Liver (tissue), 9 donors: ENCODE data around the gene HCFC1R1. TPM values are rescaled to one million over a fixed set of nuclear protein-coding genes. Genes with fewer than 3 reads are reported as not detected.
A peak's percentile ranks its signal among the peaks of the same experiment; 100 is the strongest.

Experiments
- DNase-seq: peaks from one replicate; pipeline ENCODE4 v3.0.0-alpha.2; 2017; ENCODE audit warnings: low spot score
- H3K27ac ChIP-seq, 2 donors: one replicate each; pipeline ENCODE4 v1.7.0; 2013; ENCODE audit warnings: inconsistent platforms in 2 of 2, low read length in 2 of 2, control low read depth in 1 of 2, low read depth in 1 of 2, mild to moderate bottlenecking in 1 of 2
- H3K27me3 ChIP-seq, 4 donors: one replicate each; pipeline versions ENCODE4 v1.6.1 to v1.7.0; 2013; ENCODE audit warnings: low read length in 3 of 4, inconsistent platforms in 1 of 4, mild to moderate bottlenecking in 1 of 4, moderate library complexity in 1 of 4; ENCODE audit not compliant: control insufficient read depth in 4 of 4, insufficient read depth in 4 of 4
- H3K36me3 ChIP-seq, 4 donors: one replicate each; pipeline versions ENCODE4 v1.6.1 to v1.7.0; 2013; ENCODE audit warnings: low read length in 3 of 4, mild to moderate bottlenecking in 3 of 4, low read depth in 1 of 4, moderate library complexity in 1 of 4; ENCODE audit not compliant: control insufficient read depth in 4 of 4, insufficient read depth in 3 of 4
- H3K4me1 ChIP-seq, 4 donors: one replicate each; pipeline versions ENCODE4 v1.6.1 to v1.7.0; 2013; ENCODE audit warnings: low read length in 3 of 4, mild to moderate bottlenecking in 3 of 4, moderate library complexity in 1 of 4; ENCODE audit not compliant: control insufficient read depth in 4 of 4, insufficient read depth in 4 of 4
- H3K4me3 ChIP-seq, 3 donors: one replicate each; pipeline versions ENCODE4 v1.6.1 to v1.7.0; 2013; ENCODE audit warnings: low read length in 3 of 3, control low read depth in 1 of 3, low read depth in 1 of 3, mild to moderate bottlenecking in 1 of 3
- H3K9ac ChIP-seq, 2 donors: one replicate each; pipeline ENCODE4 v1.7.0; 2013; ENCODE audit warnings: low read length in 2 of 2, mild to moderate bottlenecking in 2 of 2, moderate library complexity in 2 of 2, control low read depth in 1 of 2, low read depth in 1 of 2
- H3K9me3 ChIP-seq, 4 donors: one replicate each; pipeline versions ENCODE4 v1.6.1 to v1.7.0; 2013; ENCODE audit warnings: low read length in 3 of 4; ENCODE audit not compliant: control insufficient read depth in 4 of 4
- EGR1 ChIP-seq, 2 donors: IDR thresholded peaks; 2 replicates each; pipeline ENCODE4 v1.6.1; 2016 to 2018; ENCODE audit warnings: antibody characterized with exemption in 2 of 2, low read depth in 2 of 2
- FOXA1 ChIP-seq: IDR thresholded peaks from 2 replicates; pipeline ENCODE4 v1.6.1; 2016; ENCODE audit warnings: antibody characterized with exemption
- FOXA2 ChIP-seq: IDR thresholded peaks from 2 replicates; pipeline ENCODE4 v1.6.1; 2016; ENCODE audit warnings: antibody characterized with exemption
- GABPA ChIP-seq, 2 donors: IDR thresholded peaks in 1 of 2; conservative IDR thresholded peaks in 1 of 2; 2 replicates each; pipeline ENCODE4 v1.6.1; 2016; ENCODE audit warnings: antibody characterized with exemption in 2 of 2, mild to moderate bottlenecking in 1 of 2, moderate library complexity in 1 of 2
- HNF4A ChIP-seq, 2 donors: conservative IDR thresholded peaks; 2 replicates each; pipeline ENCODE4 v1.6.1; 2016; ENCODE audit warnings: antibody characterized with exemption in 2 of 2, mild to moderate bottlenecking in 2 of 2
- JUND ChIP-seq, 2 donors: IDR thresholded peaks; 2 replicates each; pipeline ENCODE4 v1.6.1; 2016; ENCODE audit warnings: antibody characterized with exemption in 2 of 2
- NR2F2 ChIP-seq: IDR thresholded peaks from 2 replicates; pipeline ENCODE4 v1.6.1; 2016; ENCODE audit warnings: antibody characterized with exemption
- RAD21 ChIP-seq, 2 donors: IDR thresholded peaks; 2 replicates each; pipeline ENCODE4 v1.6.1; 2016; ENCODE audit warnings: antibody characterized with exemption in 2 of 2, mild to moderate bottlenecking in 2 of 2
- RXRA ChIP-seq, 2 donors: IDR thresholded peaks; 2 replicates each; pipeline ENCODE4 v1.6.1; 2017 to 2018; ENCODE audit warnings: antibody characterized with exemption in 2 of 2, mild to moderate bottlenecking in 1 of 2
- TAF1 ChIP-seq: conservative IDR thresholded peaks from 2 replicates; pipeline ENCODE4 v1.6.1; 2016; ENCODE audit warnings: antibody characterized with exemption, mild to moderate bottlenecking
- YY1 ChIP-seq: IDR thresholded peaks from 2 replicates; pipeline ENCODE4 v1.6.1; 2016; ENCODE audit warnings: antibody characterized with exemption, mild to moderate bottlenecking
- WGBS: extraction: QIAGEN DNeasy Blood & Tissue Kit; methylation state at CpG from one replicate; pipeline ENCODE4 v1.1.7; 2013; 5-methylcytosine and 5-hydroxymethylcytosine counted together
- polyA plus RNA-seq, 2 donors: library from polyadenylated mRNA; stranded (reverse) in 1 of 2; unstranded in 1 of 2; fragments of 200-250 nt in 1 of 2; fragments of >200 nt in 1 of 2; fragmentation: Nextera tagmentation in 1 of 2; extraction: Ambion mirVana in 1 of 2; gene quantifications; one replicate each; pipeline versions ENCODE4 v1.2.1 to v1.2.3, GENCODE V29; 2013 to 2015
- total RNA-seq, 2 donors: library from RNA; depleted of rRNA; stranded (reverse); fragments of >200 nt; gene quantifications; one replicate each; pipeline ENCODE4 v1.2.3, GENCODE V29; 2014
- TF ChIP-seq, protein P1 (sequence below): IDR thresholded peaks from 2 replicates; pipeline ENCODE4 v1.6.1; 2016; ENCODE audit warnings: antibody characterized with exemption
- TF ChIP-seq, protein P2 (sequence below): IDR thresholded peaks from 2 replicates; pipeline ENCODE4 v1.6.1; 2016; ENCODE audit warnings: antibody characterized with exemption, mild to moderate bottlenecking
- TF ChIP-seq, protein P3 (sequence below): IDR thresholded peaks from 2 replicates; pipeline ENCODE4 v1.6.1; 2016; ENCODE audit warnings: antibody characterized with exemption
- TF ChIP-seq, protein P4 (sequence below): IDR thresholded peaks from 2 replicates; pipeline ENCODE4 v1.6.1; 2016; ENCODE audit warnings: antibody characterized with exemption
- donor health status: healthy.
- donor health status: healthy.
- donor health status: healthy.
- donor health status: healthy.
- donor health status: healthy.

The HCFC1R1 gene
- total and polyA plus RNA-seq, 4 donors: 1.4 to 17.6 (median 9.2) TPM

DNA sequence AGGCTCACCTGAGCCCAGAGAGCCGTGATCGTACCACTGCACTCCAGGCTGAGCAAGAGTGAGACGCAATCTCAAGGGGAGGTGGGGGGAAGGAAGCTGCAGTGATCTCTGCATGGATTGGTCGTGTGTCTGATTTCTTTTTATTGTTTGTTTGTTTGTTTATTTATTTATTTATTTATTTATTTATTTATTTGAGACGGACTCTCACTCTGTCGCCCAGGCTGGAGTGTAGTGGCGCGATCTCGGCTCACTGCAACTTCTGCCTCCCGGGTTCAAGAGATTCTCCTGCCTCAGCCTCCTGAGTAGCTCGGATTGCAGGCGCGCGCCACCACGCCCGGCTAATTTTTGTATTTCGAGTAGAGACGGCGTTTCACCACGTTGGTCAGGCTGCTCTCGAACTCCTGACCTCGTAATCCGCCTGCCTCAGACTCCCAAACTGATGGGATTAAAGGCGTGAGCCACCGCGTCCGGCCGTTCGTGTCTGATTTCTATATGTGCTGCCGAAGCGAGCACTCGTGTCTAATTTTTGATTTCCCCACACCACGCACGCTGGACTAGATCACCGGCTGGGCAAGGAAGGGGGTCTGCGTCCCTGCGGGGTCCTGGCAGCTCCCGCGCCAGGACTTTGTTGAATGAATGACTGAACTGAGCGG lies 4.0 kb downstream of the HCFC1R1 start:
- TF ChIP-seq RXRA (IDR thresholded peaks at IDR 0.05) (no peak), EGR1 (IDR thresholded peaks at IDR 0.05; ENCODE audit: low read depth in 2 of 2) (no peak), RAD21 (IDR thresholded peaks at IDR 0.05) (no peak), NR2F2 (no peak), YY1 (no peak), TAF1 (no peak), FOXA1 (no peak), HNF4A (conservative IDR thresholded peaks at IDR 0.05) (no peak), GABPA (IDR thresholded peaks at IDR 0.05 in 1 of 2, conservative IDR thresholded peaks at IDR 0.05 in 1 of 2) (no peak)
- TF ChIP-seq, protein P1, sequence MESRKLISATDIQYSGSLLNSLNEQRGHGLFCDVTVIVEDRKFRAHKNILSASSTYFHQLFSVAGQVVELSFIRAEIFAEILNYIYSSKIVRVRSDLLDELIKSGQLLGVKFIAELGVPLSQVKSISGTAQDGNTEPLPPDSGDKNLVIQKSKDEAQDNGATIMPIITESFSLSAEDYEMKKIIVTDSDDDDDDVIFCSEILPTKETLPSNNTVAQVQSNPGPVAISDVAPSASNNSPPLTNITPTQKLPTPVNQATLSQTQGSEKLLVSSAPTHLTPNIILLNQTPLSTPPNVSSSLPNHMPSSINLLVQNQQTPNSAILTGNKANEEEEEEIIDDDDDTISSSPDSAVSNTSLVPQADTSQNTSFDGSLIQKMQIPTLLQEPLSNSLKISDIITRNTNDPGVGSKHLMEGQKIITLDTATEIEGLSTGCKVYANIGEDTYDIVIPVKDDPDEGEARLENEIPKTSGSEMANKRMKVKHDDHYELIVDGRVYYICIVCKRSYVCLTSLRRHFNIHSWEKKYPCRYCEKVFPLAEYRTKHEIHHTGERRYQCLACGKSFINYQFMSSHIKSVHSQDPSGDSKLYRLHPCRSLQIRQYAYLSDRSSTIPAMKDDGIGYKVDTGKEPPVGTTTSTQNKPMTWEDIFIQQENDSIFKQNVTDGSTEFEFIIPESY: no peak
- TF ChIP-seq, protein P2, sequence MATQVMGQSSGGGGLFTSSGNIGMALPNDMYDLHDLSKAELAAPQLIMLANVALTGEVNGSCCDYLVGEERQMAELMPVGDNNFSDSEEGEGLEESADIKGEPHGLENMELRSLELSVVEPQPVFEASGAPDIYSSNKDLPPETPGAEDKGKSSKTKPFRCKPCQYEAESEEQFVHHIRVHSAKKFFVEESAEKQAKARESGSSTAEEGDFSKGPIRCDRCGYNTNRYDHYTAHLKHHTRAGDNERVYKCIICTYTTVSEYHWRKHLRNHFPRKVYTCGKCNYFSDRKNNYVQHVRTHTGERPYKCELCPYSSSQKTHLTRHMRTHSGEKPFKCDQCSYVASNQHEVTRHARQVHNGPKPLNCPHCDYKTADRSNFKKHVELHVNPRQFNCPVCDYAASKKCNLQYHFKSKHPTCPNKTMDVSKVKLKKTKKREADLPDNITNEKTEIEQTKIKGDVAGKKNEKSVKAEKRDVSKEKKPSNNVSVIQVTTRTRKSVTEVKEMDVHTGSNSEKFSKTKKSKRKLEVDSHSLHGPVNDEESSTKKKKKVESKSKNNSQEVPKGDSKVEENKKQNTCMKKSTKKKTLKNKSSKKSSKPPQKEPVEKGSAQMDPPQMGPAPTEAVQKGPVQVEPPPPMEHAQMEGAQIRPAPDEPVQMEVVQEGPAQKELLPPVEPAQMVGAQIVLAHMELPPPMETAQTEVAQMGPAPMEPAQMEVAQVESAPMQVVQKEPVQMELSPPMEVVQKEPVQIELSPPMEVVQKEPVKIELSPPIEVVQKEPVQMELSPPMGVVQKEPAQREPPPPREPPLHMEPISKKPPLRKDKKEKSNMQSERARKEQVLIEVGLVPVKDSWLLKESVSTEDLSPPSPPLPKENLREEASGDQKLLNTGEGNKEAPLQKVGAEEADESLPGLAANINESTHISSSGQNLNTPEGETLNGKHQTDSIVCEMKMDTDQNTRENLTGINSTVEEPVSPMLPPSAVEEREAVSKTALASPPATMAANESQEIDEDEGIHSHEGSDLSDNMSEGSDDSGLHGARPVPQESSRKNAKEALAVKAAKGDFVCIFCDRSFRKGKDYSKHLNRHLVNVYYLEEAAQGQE: no peak
- no peaks in the 10 kb centered on the region for H3K36me3 ChIP-seq
- 31% methylated on average over 40 of the region's 40 CpGs for WGBS
- DNase-seq: no peak
- H3K4me3 ChIP-seq: peak overlapping the region in 2 of 3 donors; percentile 54 to 68
- H3K27me3 ChIP-seq: no peaks in the 10 kb centered on the region
- H3K9ac ChIP-seq: no peak overlapping the region
- peak overlapping the region in 1 of 2 donors; percentile 27 for H3K27ac ChIP-seq
- H3K4me1 ChIP-seq: peaks cover 12 to 34% (median 26%) of the 10 kb centered on the region in 4 donors
- H3K9me3 ChIP-seq: no peaks in the 10 kb centered on the region

DNA sequence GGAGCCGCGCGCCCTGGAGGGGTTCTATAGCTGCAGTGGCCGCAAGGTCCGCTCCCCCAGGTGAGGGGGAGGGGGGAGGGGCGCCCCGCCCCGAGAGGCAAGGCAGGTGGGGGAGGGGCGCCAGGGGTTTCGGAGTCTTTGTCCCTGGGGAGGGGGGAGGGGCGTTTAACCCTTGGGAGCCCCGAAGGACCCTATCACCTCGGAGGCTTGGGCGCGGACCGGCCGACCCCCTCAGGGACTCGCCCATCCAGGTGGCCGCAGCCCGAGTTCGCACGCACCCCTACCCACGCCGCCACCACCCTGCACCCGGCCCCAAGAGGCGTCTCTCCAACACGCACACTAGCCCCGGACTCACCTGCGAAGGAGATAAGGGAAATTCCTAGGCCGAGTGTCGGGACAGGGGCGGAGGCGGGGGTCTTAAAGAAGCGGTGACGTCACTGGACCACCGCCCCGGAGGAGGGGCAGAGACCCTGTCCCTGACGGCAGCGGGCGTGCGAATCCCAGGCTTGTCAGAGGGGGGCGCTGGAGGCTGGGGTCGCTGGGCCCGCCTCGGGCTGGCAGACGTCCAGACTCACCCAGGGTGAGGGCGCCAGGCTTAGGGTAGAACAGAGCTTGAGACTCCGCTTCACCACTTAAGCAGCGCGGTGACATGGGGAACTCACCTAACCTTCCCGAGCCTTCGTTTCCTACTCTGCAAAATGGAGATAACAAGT lies 5.8 kb downstream of the HCFC1R1 start, which contains the start of gene CLDN6:
TSS of gene CLDN6 (minus strand) at position 390 of the 713 bp plus-strand sequence. CDS start 2,162 bp downstream, outside the sequence.
- peaks cover 17 to 35% (median 25%) of the 10 kb centered on the region in 4 donors for H3K4me1 ChIP-seq
- WGBS: 21% methylated on average over 51 of the region's 52 CpGs
- H3K27ac ChIP-seq: no peak within 1 kb of the TSS
- no peak within 1 kb of the TSS for H3K4me3 ChIP-seq
- no peaks in the 10 kb centered on the region for H3K27me3 ChIP-seq
- H3K9ac ChIP-seq: no peak within 1 kb of the TSS
- no peaks in the 10 kb centered on the region for H3K9me3 ChIP-seq
- H3K36me3 ChIP-seq: no peaks in the 10 kb centered on the region
- TF ChIP-seq GABPA (IDR thresholded peaks at IDR 0.05 in 1 of 2, conservative IDR thresholded peaks at IDR 0.05 in 1 of 2) (no peak), FOXA2 (no peak), JUND (IDR thresholded peaks at IDR 0.05) (no peak), TAF1 (no peak), EGR1 (IDR thresholded peaks at IDR 0.05; ENCODE audit: low read depth in 2 of 2) (no peak), RAD21 (IDR thresholded peaks at IDR 0.05) (no peak), FOXA1 (no peak)
- TF ChIP-seq, protein P3, sequence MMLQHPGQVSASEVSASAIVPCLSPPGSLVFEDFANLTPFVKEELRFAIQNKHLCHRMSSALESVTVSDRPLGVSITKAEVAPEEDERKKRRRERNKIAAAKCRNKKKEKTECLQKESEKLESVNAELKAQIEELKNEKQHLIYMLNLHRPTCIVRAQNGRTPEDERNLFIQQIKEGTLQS: no peak
- TF ChIP-seq, protein P4, sequence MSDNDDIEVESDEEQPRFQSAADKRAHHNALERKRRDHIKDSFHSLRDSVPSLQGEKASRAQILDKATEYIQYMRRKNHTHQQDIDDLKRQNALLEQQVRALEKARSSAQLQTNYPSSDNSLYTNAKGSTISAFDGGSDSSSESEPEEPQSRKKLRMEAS: no peak
- DNase-seq: no peak
